ENCODE measurements around the gene LRRC8D.

The LRRC8D gene

DNA sequence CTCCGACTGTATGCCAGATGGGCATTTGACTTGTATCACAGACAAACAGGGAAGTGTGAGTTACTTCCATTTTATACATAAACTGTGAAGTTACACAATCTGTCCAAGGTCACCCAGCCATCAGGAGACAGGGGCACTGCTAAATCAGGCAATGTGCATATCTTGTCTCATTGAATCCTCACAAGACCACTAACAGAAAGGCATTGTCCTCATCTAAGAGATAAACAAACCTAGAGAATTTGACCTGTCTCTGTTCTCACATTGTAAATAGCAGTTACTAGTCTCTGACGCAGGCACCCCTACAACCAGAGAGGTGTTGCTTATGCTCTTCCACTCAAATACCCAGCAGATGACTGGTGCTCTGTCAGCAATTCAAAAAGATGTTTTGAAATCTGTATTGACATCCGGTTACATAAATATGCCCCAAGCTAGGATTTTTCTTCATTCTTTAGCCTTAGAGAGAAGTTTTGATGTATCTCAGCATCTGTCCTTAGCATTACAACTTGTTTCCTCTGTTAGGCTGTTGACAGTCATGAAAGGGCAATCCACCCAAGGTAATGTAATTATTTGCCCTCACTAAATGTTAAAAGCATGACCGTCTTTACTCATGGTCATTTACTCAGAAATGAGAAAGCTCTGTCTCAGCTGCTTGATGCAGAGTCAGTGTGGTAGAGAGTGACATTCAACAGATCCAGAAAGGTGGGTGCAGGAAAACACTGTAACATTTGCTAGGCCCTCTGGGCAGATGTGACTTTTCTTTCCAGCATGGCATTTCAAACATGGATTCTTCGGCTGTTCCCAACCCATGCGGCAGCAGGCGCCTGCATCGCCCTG lies 122.2 kb downstream of the LRRC8D start:
- TF ChIP-seq, protein P1, sequence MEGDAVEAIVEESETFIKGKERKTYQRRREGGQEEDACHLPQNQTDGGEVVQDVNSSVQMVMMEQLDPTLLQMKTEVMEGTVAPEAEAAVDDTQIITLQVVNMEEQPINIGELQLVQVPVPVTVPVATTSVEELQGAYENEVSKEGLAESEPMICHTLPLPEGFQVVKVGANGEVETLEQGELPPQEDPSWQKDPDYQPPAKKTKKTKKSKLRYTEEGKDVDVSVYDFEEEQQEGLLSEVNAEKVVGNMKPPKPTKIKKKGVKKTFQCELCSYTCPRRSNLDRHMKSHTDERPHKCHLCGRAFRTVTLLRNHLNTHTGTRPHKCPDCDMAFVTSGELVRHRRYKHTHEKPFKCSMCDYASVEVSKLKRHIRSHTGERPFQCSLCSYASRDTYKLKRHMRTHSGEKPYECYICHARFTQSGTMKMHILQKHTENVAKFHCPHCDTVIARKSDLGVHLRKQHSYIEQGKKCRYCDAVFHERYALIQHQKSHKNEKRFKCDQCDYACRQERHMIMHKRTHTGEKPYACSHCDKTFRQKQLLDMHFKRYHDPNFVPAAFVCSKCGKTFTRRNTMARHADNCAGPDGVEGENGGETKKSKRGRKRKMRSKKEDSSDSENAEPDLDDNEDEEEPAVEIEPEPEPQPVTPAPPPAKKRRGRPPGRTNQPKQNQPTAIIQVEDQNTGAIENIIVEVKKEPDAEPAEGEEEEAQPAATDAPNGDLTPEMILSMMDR (IDR thresholded peaks at IDR 0.05; ENCODE audit: insufficient read depth, low read length, poor library complexity, severe bottlenecking), result no peak
- TF ChIP-seq EZH2phosphoT487 (conservative IDR thresholded peaks at IDR 0.05; ENCODE audit: low read length), result no peak
- H3K36me3 ChIP-seq (ENCODE audit: low read length), result no peaks in the 10 kb centered on the region
- H3F3A ChIP-seq (ENCODE audit: insufficient read depth), result no peaks in the 10 kb centered on the region
- H4K20me1 ChIP-seq (ENCODE audit: low read depth, low read length), result no peaks in the 10 kb centered on the region
- no peaks in the 10 kb centered on the region for H3K79me2 ChIP-seq (ENCODE audit: insufficient read depth, low read length)
- H3K9me2 ChIP-seq (replicated peaks; ENCODE audit: insufficient read depth, low read length), result no peaks in the 10 kb centered on the region
- no peak overlapping the region for H3K4me3 ChIP-seq (ENCODE audit: insufficient read depth, low read length, poor library complexity, severe bottlenecking)
- H3K9ac ChIP-seq (ENCODE audit: low read length), result no peak overlapping the region
- no peak overlapping the region for H2AFZ ChIP-seq (ENCODE audit: low read depth, low read length, severe bottlenecking)
- no peaks in the 10 kb centered on the region for H3K27me3 ChIP-seq (ENCODE audit: low read length)
- no peak overlapping the region for H3K4me2 ChIP-seq (ENCODE audit: low read depth, low read length, poor library complexity, severe bottlenecking)
- no peak overlapping the region for H3K27ac ChIP-seq (ENCODE audit: low read depth, low read length)
- no peaks in the 10 kb centered on the region for H3K9me3 ChIP-seq (ENCODE audit: insufficient read depth, low read length)

DNA sequence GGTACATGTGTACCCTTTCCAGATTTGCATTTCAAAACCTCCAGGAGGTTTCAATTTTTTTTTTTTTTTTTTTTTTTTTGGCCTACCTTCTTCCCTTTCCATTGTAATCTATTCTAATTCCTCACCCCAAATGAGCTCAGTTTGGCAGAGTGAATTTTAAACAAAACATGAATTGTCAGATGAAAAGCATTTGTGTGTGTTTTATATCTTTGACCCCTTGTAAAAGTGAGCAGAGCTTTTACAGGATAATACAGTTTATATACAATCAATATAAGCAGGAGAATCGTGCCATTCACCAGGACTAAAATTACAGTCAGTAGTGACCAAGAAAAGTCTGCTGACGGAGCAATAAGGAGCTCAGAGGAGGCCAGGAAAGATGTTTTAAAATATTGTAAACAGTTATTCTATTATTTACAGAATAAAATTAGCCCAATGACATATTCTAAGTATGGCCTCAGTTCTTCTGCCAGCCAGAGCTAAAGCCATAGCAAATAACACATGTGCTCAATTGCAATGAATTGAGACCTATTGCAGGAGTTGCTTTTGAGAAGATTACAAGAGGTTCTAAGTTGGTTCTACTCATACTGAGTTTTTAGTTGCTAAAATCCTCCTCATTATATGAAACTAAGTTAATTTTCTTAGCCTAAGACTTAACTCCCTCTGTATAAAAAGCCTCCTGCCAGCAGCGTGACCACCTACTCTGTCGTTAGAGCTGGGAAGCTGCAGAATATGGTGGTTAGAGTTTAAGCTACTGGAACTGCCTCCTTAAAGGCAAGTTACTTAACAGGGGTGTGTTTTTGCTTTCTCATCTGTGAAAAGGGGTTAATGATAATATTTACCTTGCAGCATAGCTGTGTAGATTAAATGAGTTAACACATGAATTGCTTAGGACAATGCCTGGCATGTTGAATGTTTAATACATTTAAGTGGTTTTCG lies 123.3 kb downstream of the LRRC8D start:
- H3K4me3 ChIP-seq (ENCODE audit: insufficient read depth, low read length, poor library complexity, severe bottlenecking), result no peak overlapping the region
- no peak overlapping the region for H3K4me2 ChIP-seq (ENCODE audit: low read depth, low read length, poor library complexity, severe bottlenecking)
- no peaks in the 10 kb centered on the region for H3K36me3 ChIP-seq (ENCODE audit: low read length)
- H3K9ac ChIP-seq (ENCODE audit: low read length), result no peak overlapping the region
- no peaks in the 10 kb centered on the region for H3F3A ChIP-seq (ENCODE audit: insufficient read depth)
- H3K27ac ChIP-seq (ENCODE audit: low read depth, low read length), result no peak overlapping the region
- no peaks in the 10 kb centered on the region for H3K79me2 ChIP-seq (ENCODE audit: insufficient read depth, low read length)
- no peak for TF ChIP-seq EZH2phosphoT487 (conservative IDR thresholded peaks at IDR 0.05; ENCODE audit: low read length)
- TF ChIP-seq, protein P1 (IDR thresholded peaks at IDR 0.05; ENCODE audit: insufficient read depth, low read length, poor library complexity, severe bottlenecking), result no peak
- no peaks in the 10 kb centered on the region for H3K9me3 ChIP-seq (ENCODE audit: insufficient read depth, low read length)
- no peaks in the 10 kb centered on the region for H3K27me3 ChIP-seq (ENCODE audit: low read length)
- H4K20me1 ChIP-seq (ENCODE audit: low read depth, low read length), result no peaks in the 10 kb centered on the region
- H2AFZ ChIP-seq (ENCODE audit: low read depth, low read length, severe bottlenecking), result no peak overlapping the region
- H3K9me2 ChIP-seq (replicated peaks; ENCODE audit: insufficient read depth, low read length), result no peaks in the 10 kb centered on the region

DNA sequence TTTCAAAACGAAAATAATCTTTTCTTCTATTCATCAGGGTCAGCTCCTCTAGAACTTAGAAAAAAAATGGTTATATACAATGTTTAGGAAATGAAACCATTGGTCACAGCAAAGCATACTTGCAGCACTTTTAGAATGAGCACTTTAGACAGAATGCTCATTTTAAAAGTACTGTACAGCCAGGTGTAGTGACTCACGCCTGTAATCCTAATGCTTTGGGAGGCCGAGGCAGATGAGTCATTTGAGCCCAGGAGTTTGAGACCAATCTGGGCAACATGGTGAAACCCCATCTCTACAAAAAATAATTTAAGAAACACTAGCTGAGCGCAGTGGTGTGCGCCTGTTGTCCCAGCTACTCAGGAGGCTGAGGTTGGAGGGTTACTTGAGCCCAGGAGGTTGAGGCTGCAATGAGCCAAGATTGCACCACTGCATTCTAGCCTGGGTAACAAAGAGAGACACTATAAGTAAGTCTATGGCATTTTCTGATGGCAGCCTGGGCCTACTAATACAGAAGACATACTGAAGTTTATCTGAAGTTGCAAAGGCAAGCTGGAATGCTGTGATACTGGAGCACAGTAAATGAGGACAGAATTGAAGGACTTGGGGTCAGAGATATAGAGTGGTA lies 125.1 kb downstream of the LRRC8D start:
- Histone ChIP-seq H3K27me3 (ENCODE audit: low read length) (no peaks in the 10 kb centered on the region), H3F3A (ENCODE audit: insufficient read depth) (no peaks in the 10 kb centered on the region), H3K27ac (ENCODE audit: low read depth, low read length) (no peak overlapping the region), H3K9me3 (ENCODE audit: insufficient read depth, low read length) (no peaks in the 10 kb centered on the region), H2AFZ (ENCODE audit: low read depth, low read length, severe bottlenecking) (no peak overlapping the region), H3K36me3 (ENCODE audit: low read length) (no peaks in the 10 kb centered on the region), H3K9ac (ENCODE audit: low read length) (no peak overlapping the region), H4K20me1 (ENCODE audit: low read depth, low read length) (no peaks in the 10 kb centered on the region), H3K4me3 (ENCODE audit: insufficient read depth, low read length, poor library complexity, severe bottlenecking) (no peak overlapping the region), H3K79me2 (ENCODE audit: insufficient read depth, low read length) (no peaks in the 10 kb centered on the region), H3K4me2 (ENCODE audit: low read depth, low read length, poor library complexity, severe bottlenecking) (no peak overlapping the region), H3K9me2 (replicated peaks; ENCODE audit: insufficient read depth, low read length) (no peaks in the 10 kb centered on the region)
- TF ChIP-seq EZH2phosphoT487 (conservative IDR thresholded peaks at IDR 0.05; ENCODE audit: low read length), result no peak
- TF ChIP-seq, protein P1 (IDR thresholded peaks at IDR 0.05; ENCODE audit: insufficient read depth, low read length, poor library complexity, severe bottlenecking), result no peak

Data from SU-DHL-6 (cell line).